Measurements from ENCODE around the gene SLC38A11.

SLC38A11 gene

DNA sequence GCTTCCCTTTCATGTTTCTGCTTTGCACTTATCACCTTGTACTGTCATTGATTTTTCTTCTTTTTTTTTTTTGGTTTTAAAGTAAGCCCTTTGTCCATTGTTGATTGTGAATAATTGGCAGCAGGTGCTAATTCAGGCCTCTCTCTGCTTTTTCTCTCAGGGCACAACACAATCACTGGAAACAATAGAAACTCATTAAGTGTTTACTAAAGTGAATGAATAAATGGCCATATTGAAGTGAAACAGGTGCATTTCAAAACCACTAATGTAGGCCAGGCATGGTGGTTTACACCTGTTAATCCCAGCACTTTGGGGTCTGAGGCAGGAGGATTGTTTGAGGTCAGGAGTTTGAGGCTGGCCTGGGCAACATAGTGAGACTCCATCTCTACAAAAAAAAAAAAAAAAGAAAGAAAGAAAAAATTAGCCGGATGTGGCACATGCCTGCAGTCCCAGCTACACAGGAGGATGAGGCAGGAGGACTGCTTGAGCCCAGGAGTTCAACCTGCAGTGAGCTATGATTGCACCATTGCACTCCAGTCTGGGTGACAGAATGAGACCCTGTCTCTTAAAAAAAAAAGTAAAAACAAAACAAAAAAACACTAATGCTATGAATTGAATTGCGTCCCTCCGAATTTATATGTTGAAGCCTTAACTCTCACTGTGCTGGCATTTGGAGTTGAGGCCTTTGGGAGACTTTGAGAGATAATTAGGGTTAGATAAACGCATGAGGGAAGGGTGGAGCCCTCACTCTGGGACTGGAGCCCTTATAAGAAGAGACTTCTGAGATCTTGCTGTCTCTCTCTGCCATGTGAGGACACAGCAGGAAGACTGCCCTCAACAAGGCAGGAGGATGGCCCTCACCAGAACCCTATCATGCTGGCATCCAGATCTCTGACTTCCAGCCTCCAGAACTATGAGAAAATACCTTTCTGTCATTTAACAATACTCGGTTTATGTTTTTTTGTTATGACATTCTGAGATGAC lies 19.9 kb downstream of the SLC38A11 start:
- CTCF ChIA-PET = interaction anchor here (0.7 kb wide), 1 partner anchor 12 kb away, joined by 3 read pairs; no protein-coding TSS in a partner anchor
- Histone ChIP-seq H3K4me3 (ENCODE audit: control insufficient read depth in 1 of 7, extremely low read depth in 1 of 7, insufficient read depth in 4 of 7, low read depth in 2 of 7, low read length in 6 of 7) (no peak overlapping the region), H3K27me3 (replicated peaks in 2 of 5; ENCODE audit: control insufficient read depth in 4 of 5, insufficient read depth in 5 of 5, low read length in 4 of 5) (no peaks in the 10 kb centered on the region), H3K27ac (ENCODE audit: insufficient read depth in 1 of 2, low read depth in 1 of 2, low read length in 2 of 2, poor library complexity in 1 of 2, severe bottlenecking in 2 of 2) (no peak overlapping the region), H3K4me1 (ENCODE audit: control extremely low read depth in 1 of 4, control insufficient read depth in 4 of 4, insufficient read depth in 4 of 4, low read length in 3 of 4) (peaks cover 0 to 29% (median 10%) of the 10 kb centered on the region in 4 experiments), H3K9me3 (ENCODE audit: control extremely low read depth in 1 of 5, control insufficient read depth in 4 of 5, insufficient read depth in 2 of 5, low read depth in 1 of 5, low read length in 4 of 5) (peaks cover 0 to 3% (median 0%) of the 10 kb centered on the region in 5 experiments), H3K36me3 (ENCODE audit: control insufficient read depth in 4 of 4, insufficient read depth in 4 of 4, low read length in 3 of 4) (no peaks in the 10 kb centered on the region)
- POLR2A ChIA-PET = no interaction called here
- no peak for DNase-seq
- WGBS (ENCODE audit: insufficient coverage) = 93% methylated on average over 2 of the region's 5 CpGs

DNA sequence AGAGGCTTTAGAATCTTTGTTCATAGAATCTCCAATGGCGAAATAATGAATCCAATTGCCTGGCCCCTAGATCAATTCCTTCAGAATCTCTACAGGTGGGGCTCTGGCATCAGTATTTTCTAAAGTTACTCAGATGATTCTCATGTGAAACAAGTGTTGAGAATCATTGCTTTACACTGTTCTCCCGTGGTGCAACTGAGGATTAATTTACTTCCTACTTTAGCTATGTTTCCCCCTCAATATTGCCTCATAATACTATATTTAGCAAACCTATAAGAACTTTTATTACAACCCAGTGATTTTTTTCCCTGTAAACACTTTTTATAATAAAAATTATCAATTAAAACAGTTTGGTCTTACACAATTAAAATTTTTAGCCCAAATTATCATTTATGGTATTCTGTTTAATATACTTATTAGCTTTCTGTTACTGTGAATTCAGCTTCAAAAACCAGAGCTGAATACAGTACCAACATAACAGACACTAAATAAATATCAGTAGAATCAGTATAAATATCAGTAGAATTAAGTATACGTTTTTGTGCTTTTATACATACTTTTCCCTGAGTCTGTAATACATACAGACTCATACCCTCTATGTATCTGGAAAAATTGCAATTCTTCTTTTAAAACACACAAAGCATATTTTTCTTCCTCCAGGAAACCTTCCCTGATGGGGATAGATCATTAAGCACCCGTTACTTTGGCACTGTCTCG lies 20.8 kb downstream of the SLC38A11 start:
- Histone ChIP-seq H3K4me3 (ENCODE audit: control insufficient read depth in 1 of 7, extremely low read depth in 1 of 7, insufficient read depth in 4 of 7, low read depth in 2 of 7, low read length in 6 of 7) (no peak overlapping the region), H3K27me3 (replicated peaks in 2 of 5; ENCODE audit: control insufficient read depth in 4 of 5, insufficient read depth in 5 of 5, low read length in 4 of 5) (no peaks in the 10 kb centered on the region), H3K27ac (ENCODE audit: insufficient read depth in 1 of 2, low read depth in 1 of 2, low read length in 2 of 2, poor library complexity in 1 of 2, severe bottlenecking in 2 of 2) (no peak overlapping the region), H3K36me3 (ENCODE audit: control insufficient read depth in 4 of 4, insufficient read depth in 4 of 4, low read length in 3 of 4) (no peaks in the 10 kb centered on the region), H3K9me3 (ENCODE audit: control extremely low read depth in 1 of 5, control insufficient read depth in 4 of 5, insufficient read depth in 2 of 5, low read depth in 1 of 5, low read length in 4 of 5) (peaks cover 0 to 6% (median 0%) of the 10 kb centered on the region in 5 experiments), H3K4me1 (ENCODE audit: control extremely low read depth in 1 of 4, control insufficient read depth in 4 of 4, insufficient read depth in 4 of 4, low read length in 3 of 4) (peaks cover 0 to 29% (median 10%) of the 10 kb centered on the region in 4 experiments)
- CTCF ChIA-PET = interaction anchor here (0.7 kb wide), 1 partner anchor 13 kb away, joined by 3 read pairs; no protein-coding TSS in a partner anchor
- DNase-seq = no peak
- WGBS (ENCODE audit: insufficient coverage) = 75% methylated on average over 4 of the region's 5 CpGs
- POLR2A ChIA-PET = no interaction called here

DNA sequence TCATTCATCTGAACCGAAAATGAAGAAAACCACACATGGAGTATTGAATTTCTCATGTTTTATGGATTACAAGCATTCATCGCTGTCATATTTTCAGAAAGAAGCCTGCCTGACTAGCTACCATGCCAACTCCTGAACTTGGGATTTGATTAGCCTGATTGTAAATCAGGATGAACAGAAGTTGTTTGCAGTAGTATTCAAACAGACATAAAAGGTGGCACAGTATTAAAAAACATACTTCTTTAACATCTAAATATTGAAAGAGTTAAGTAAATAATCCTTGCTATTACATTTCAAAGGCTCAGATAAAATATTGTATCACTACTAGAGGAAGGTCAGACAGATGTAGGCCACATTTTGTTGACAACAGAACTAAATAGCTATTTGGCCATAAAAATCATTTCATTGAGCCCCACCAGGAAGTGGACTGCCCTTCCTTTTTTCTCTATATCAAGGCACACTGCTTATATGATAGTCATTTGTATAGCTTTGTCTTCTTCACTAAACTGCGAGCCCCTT lies 21.6 kb downstream of the SLC38A11 start:
- H3K4me1 ChIP-seq (ENCODE audit: control extremely low read depth in 1 of 4, control insufficient read depth in 4 of 4, insufficient read depth in 4 of 4, low read length in 3 of 4) = peaks cover 0 to 29% (median 10%) of the 10 kb centered on the region in 4 experiments
- H3K9me3 ChIP-seq (ENCODE audit: control extremely low read depth in 1 of 5, control insufficient read depth in 4 of 5, insufficient read depth in 2 of 5, low read depth in 1 of 5, low read length in 4 of 5) = peaks cover 0 to 6% (median 0%) of the 10 kb centered on the region in 5 experiments
- no peak for DNase-seq
- ChIA-PET CTCF (no interaction called here), POLR2A (no interaction called here)
- H3K27ac ChIP-seq (ENCODE audit: insufficient read depth in 1 of 2, low read depth in 1 of 2, low read length in 2 of 2, poor library complexity in 1 of 2, severe bottlenecking in 2 of 2) = no peak overlapping the region
- whole genome bisulfite sequencing (ENCODE audit: insufficient coverage) = 20% methylated on average over 1 of the region's 3 CpGs
- H3K27me3 ChIP-seq (replicated peaks in 2 of 5; ENCODE audit: control insufficient read depth in 4 of 5, insufficient read depth in 5 of 5, low read length in 4 of 5) = no peaks in the 10 kb centered on the region
- H3K4me3 ChIP-seq (ENCODE audit: control insufficient read depth in 1 of 7, extremely low read depth in 1 of 7, insufficient read depth in 4 of 7, low read depth in 2 of 7, low read length in 6 of 7) = no peak overlapping the region
- H3K36me3 ChIP-seq (ENCODE audit: control insufficient read depth in 4 of 4, insufficient read depth in 4 of 4, low read length in 3 of 4) = no peaks in the 10 kb centered on the region

DNA sequence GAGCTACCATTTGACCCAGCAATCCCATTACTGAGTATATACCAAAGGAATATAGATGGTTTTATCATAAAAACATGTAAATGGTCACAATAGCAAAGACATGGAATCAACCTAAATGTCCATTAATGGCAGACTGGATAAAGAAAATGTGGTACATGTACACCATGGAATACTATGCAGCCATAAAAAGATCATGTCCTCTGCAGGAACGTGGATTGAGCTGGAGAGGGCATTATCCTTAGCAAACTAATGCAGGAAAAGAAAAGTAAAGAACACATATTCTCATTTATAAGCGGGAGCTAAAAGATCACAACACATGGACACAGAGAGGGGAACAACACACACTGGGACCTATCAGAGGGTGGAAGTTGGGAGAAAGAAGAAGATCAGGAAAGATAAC lies 22.9 kb downstream of the SLC38A11 start:
- CTCF ChIA-PET = interaction anchor here (1.2 to 1.3 kb wide), 2 partner anchors 9 to 19 kb away, joined by 3 read pairs; no protein-coding TSS in a partner anchor
- H3K27ac ChIP-seq (ENCODE audit: insufficient read depth in 1 of 2, low read depth in 1 of 2, low read length in 2 of 2, poor library complexity in 1 of 2, severe bottlenecking in 2 of 2) = no peak overlapping the region
- no peaks in the 10 kb centered on the region for H3K27me3 ChIP-seq (replicated peaks in 2 of 5; ENCODE audit: control insufficient read depth in 4 of 5, insufficient read depth in 5 of 5, low read length in 4 of 5)
- no peaks in the 10 kb centered on the region for H3K36me3 ChIP-seq (ENCODE audit: control insufficient read depth in 4 of 4, insufficient read depth in 4 of 4, low read length in 3 of 4)
- H3K9me3 ChIP-seq (ENCODE audit: control extremely low read depth in 1 of 5, control insufficient read depth in 4 of 5, insufficient read depth in 2 of 5, low read depth in 1 of 5, low read length in 4 of 5) = peaks cover 0 to 6% (median 0%) of the 10 kb centered on the region in 5 experiments
- peaks cover 0 to 21% (median 7%) of the 10 kb centered on the region in 4 experiments for H3K4me1 ChIP-seq (ENCODE audit: control extremely low read depth in 1 of 4, control insufficient read depth in 4 of 4, insufficient read depth in 4 of 4, low read length in 3 of 4)
- DNase-seq = no peak
- no peak overlapping the region for H3K4me3 ChIP-seq (ENCODE audit: control insufficient read depth in 1 of 7, extremely low read depth in 1 of 7, insufficient read depth in 4 of 7, low read depth in 2 of 7, low read length in 6 of 7)
- POLR2A ChIA-PET = no interaction called here
- WGBS (ENCODE audit: insufficient coverage) = no CpG with 5 or more reads among the region's 2 CpGs

DNA sequence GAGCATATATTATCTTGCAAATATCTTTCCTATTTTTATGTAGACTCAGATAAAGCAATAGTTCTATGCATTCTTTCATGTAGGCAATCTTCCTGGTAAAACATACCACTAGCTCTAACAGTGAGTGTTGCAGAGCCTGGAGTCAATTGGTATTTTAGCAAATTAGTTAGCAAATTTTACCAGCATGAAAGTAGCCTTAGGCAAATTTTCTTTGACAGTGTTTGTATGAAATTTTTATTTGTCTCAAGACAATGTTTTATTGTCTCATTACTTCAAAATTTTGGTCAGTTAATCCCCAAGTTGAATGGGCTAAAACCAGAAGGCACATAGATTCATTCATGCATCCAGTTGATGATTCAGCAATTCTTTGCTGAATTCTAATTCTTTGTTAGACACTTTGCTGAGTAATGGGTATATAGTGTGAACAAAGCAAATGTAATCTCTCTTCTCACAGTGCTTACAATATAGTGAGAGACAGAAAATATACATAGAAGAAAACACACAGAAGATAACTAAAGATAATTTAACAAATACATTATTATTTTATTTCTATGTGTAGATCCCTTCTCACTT lies 27.1 kb downstream of the SLC38A11 start:
- no peak overlapping the region for H3K27ac ChIP-seq (ENCODE audit: insufficient read depth in 1 of 2, low read depth in 1 of 2, low read length in 2 of 2, poor library complexity in 1 of 2, severe bottlenecking in 2 of 2)
- no peaks in the 10 kb centered on the region for H3K27me3 ChIP-seq (replicated peaks in 2 of 5; ENCODE audit: control insufficient read depth in 4 of 5, insufficient read depth in 5 of 5, low read length in 4 of 5)
- DNase-seq = no peak
- CTCF ChIA-PET = interaction anchor here (1.9 kb wide), 1 partner anchor 15 kb away, joined by 4 read pairs; no protein-coding TSS in a partner anchor
- H3K36me3 ChIP-seq (ENCODE audit: control insufficient read depth in 4 of 4, insufficient read depth in 4 of 4, low read length in 3 of 4) = no peaks in the 10 kb centered on the region
- POLR2A ChIA-PET = no interaction called here
- H3K4me3 ChIP-seq (ENCODE audit: control insufficient read depth in 1 of 7, extremely low read depth in 1 of 7, insufficient read depth in 4 of 7, low read depth in 2 of 7, low read length in 6 of 7) = no peak overlapping the region
- H3K9me3 ChIP-seq (ENCODE audit: control extremely low read depth in 1 of 5, control insufficient read depth in 4 of 5, insufficient read depth in 2 of 5, low read depth in 1 of 5, low read length in 4 of 5) = peaks cover 0 to 6% (median 0%) of the 10 kb centered on the region in 5 experiments
- H3K4me1 ChIP-seq (ENCODE audit: control extremely low read depth in 1 of 4, control insufficient read depth in 4 of 4, insufficient read depth in 4 of 4, low read length in 3 of 4) = peaks cover 0 to 2% (median under 1%) of the 10 kb centered on the region in 4 experiments

DNA sequence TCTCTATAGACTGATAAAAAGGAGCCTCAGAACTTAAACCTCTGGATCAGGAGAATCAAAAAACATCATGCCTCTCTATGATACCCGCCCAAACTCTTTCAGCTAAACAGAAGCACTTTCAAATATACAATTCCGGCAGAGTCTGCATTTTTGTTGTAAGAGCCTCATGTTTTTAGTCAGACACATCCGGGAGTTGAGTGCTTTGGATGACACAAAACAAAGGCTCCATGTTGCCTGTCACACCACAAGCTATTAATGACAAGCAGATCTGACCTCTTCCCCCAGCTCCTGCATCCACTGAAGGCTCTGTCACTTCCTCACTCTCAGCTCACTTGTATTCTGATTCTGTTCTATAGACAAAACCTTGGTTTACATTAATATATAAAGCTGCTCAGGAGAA lies 33.2 kb downstream of the SLC38A11 start:
- Histone ChIP-seq H3K36me3 (ENCODE audit: control insufficient read depth in 4 of 4, insufficient read depth in 4 of 4, low read length in 3 of 4) (no peaks in the 10 kb centered on the region), H3K27ac (ENCODE audit: insufficient read depth in 1 of 2, low read depth in 1 of 2, low read length in 2 of 2, poor library complexity in 1 of 2, severe bottlenecking in 2 of 2) (no peak overlapping the region), H3K27me3 (replicated peaks in 2 of 5; ENCODE audit: control insufficient read depth in 4 of 5, insufficient read depth in 5 of 5, low read length in 4 of 5) (no peaks in the 10 kb centered on the region), H3K4me1 (ENCODE audit: control extremely low read depth in 1 of 4, control insufficient read depth in 4 of 4, insufficient read depth in 4 of 4, low read length in 3 of 4) (peaks cover 0 to 4% (median 0%) of the 10 kb centered on the region in 4 experiments), H3K4me3 (ENCODE audit: control insufficient read depth in 1 of 7, extremely low read depth in 1 of 7, insufficient read depth in 4 of 7, low read depth in 2 of 7, low read length in 6 of 7) (no peak overlapping the region), H3K9me3 (ENCODE audit: control extremely low read depth in 1 of 5, control insufficient read depth in 4 of 5, insufficient read depth in 2 of 5, low read depth in 1 of 5, low read length in 4 of 5) (no peaks in the 10 kb centered on the region)
- CTCF ChIA-PET = interaction anchor here (0.8 to 0.9 kb wide), 4 partner anchors 70 to 188 kb away, joined by 3 to 4 read pairs (median 3); partner anchors contain the start of gene COBLL1
- WGBS (ENCODE audit: insufficient coverage) = 97% methylated on average over 3 of the region's 3 CpGs
- POLR2A ChIA-PET = no interaction called here
- no peak for DNase-seq

Data from common myeloid progenitor, CD34-positive (primary cell).